OCI-LY7 (cell line): ENCODE data around the gene ZNF688. TPM values are rescaled to one million over a fixed set of nuclear protein-coding genes. Genes with fewer than 3 reads are reported as not detected.
A peak's percentile ranks its signal among the peaks of the same experiment; 100 is the strongest.
"Not testable (repeated sequence)": the region's sequence is repeated elsewhere in the genome, so short reads cannot be mapped to it uniquely, and the experiment has no call there.

Experiments
- BruUV-seq: library from RNA; stranded (reverse); fragments of 400-500 nt; replicated peaks from 2 replicates; lab custom pipeline; 2021; lab: Mats Ljungman, UMichigan
- CTCF ChIA-PET: fragments of 300-600 bp; sonication (Branson Sonifier 250); formaldehyde crosslinking; loops from one replicate; lab custom pipeline; 2022; ENCODE audit warnings: antibody characterized with exemption; ENCODE audit not compliant: unreplicated experiment; lab: Charles Lee
- POLR2A ChIA-PET: fragments of 300-600 bp; sonication (Branson Sonifier 250); formaldehyde crosslinking; loops from one replicate; lab custom pipeline; 2022; ENCODE audit warnings: antibody characterized with exemption; lab: Charles Lee
- DNase-seq: peaks from one replicate; pipeline ENCODE4 v3.0.0-alpha.2; 2015; ENCODE audit warnings: low spot score
- H2AFZ ChIP-seq: fragments of 200-600 bp; sonication (generic), shearing (Covaris generic); 2 replicates; pipeline ENCODE4 v1.6.1; 2014; ENCODE audit warnings: mild to moderate bottlenecking, antibody characterized with exemption, low read length, moderate library complexity
- H3K27ac ChIP-seq: fragments of 200-600 bp; sonication (generic); 2 replicates; pipeline ENCODE4 v1.5.1; 2014; ENCODE audit warnings: mixed run types, low read depth, mild to moderate bottlenecking, moderate library complexity, low read length, inconsistent platforms; ENCODE audit not compliant: poor library complexity, severe bottlenecking
- H3K36me3 ChIP-seq: fragments of 200-600 bp; sonication (generic); 2 replicates; pipeline ENCODE4 v1.6.1; 2014; ENCODE audit warnings: mild to moderate bottlenecking, antibody characterized with exemption, low read length, moderate library complexity, mixed read lengths; ENCODE audit not compliant: insufficient read depth
- H3K4me1 ChIP-seq: fragments of 200-600 bp; sonication (generic); 2 replicates; pipeline ENCODE4 v1.5.1; 2014; ENCODE audit warnings: mild to moderate bottlenecking, low read length; ENCODE audit not compliant: insufficient read depth, poor library complexity, severe bottlenecking
- H3K4me2 ChIP-seq: fragments of 200-600 bp; sonication (generic); 2 replicates; pipeline ENCODE4 v1.6.1; 2014; ENCODE audit warnings: mild to moderate bottlenecking, low read length
- H3K4me3 ChIP-seq: fragments of 200-600 bp; sonication (generic); 2 replicates; pipeline ENCODE4 v1.5.1; 2014; ENCODE audit warnings: mild to moderate bottlenecking, low read depth, low read length; ENCODE audit not compliant: poor library complexity, severe bottlenecking
- H3K79me2 ChIP-seq: fragments of 200-600 bp; sonication (generic); 2 replicates; pipeline ENCODE4 v1.6.1; 2016; ENCODE audit warnings: low read depth, mild to moderate bottlenecking, low read length, moderate library complexity, mixed read lengths; ENCODE audit not compliant: insufficient read depth
- H3K9me2 ChIP-seq: fragments of 200-600 bp; sonication (generic); 2 replicates; pipeline ENCODE4 v1.6.1; 2016; ENCODE audit warnings: mild to moderate bottlenecking, low read length, mixed read lengths; ENCODE audit not compliant: insufficient read depth
- H3K9me3 ChIP-seq: fragments of 200-600 bp; sonication (generic); 2 replicates; pipeline ENCODE4 v1.6.1; 2014; ENCODE audit warnings: mild to moderate bottlenecking, mixed run types, low read length, mixed read lengths
- H4K20me1 ChIP-seq: fragments of 200-600 bp; sonication (generic); 2 replicates; pipeline ENCODE4 v1.6.1; 2014; ENCODE audit warnings: mild to moderate bottlenecking, antibody characterized with exemption, low read length, moderate library complexity, mixed read lengths; ENCODE audit not compliant: insufficient read depth
- EZH2phosphoT487 ChIP-seq: fragments of 200-600 bp; sonication (generic); IDR thresholded peaks from 2 replicates; pipeline ENCODE4 v1.6.1; 2018; ENCODE audit warnings: low read depth, borderline replicate concordance, mild to moderate bottlenecking, mixed run types, antibody characterized with exemption, low read length, moderate library complexity, mixed read lengths
- intact Hi-C: fragments of 100-400 bp; cut with micrococcal nuclease; formaldehyde crosslinking; loops from one replicate; pipeline ENCODE4 v1.10.0; 2022; ENCODE audit not compliant: unreplicated experiment
- total RNA-seq, 2 experiments: library from RNA; depleted of rRNA in 1 of 2; stranded (reverse); fragments of >200 nt in 1 of 2; shearing (Covaris generic) in 1 of 2; gene quantifications; 2 replicates each; pipeline ENCODE4 v1.2.3, GENCODE V29; 2014 to 2022
- TF ChIP-seq, protein P1 (sequence below): fragments of 200-600 bp; sonication (generic); conservative IDR thresholded peaks from 2 replicates; pipeline ENCODE4 v1.5.1; 2014; ENCODE audit warnings: mild to moderate bottlenecking, antibody characterized with exemption, low read length, moderate library complexity, mixed read lengths

Gene ZNF688
- total RNA-seq, 2 experiments from 2014 or later = 15.3 to 17.5 TPM

DNA sequence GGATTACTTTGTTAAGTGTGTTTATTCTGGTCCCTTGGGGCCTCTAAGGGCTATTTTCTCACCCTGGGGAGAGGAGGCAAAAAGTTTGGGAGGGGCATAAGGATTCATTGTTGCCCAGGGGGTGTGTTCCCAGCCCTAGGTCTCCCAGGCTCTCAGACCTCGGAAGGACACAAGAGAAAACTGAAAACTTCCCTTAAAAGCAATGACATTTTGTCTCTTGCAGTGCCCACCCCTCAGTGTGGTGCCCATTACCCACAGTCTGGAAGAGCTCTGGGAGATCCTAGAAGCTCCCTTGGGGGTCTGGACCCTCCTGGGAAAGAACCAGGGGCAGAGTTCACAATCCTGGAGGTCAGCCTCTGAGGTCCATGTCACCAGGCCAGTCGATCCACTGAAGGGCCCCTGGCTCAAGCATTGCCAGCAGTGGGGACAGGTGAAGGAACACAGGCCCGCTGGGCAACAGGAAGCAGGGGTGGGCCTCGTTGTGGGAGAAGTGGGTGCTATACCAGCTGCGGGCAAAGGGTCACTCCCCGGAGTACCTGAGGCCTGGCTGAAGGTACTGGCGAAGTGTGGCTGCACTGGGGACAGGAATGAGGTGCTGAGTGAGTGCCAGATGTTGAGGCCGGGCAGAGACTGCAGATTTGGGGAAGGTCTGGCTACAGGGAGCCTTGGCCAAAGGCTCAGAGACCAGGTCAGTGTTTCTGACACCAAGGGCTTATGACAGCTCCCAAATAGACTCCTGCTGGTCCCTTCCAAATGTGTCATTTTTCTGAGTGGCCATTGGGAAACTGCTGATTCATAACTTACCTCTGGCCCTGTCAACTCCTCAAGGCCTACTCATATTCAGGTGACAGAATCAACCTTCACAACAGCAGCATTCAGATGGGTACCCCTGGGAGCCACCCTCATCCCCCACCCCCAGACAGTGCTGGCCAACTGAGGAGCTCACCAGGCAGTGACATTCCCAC, 32.2 kb downstream of the ZNF688 start:
- H3K9me2 ChIP-seq = no peaks in the 10 kb centered on the region
- H3K4me1 ChIP-seq = peaks cover 31% of the 10 kb centered on the region
- no peak overlapping the region for H3K27ac ChIP-seq
- ChIA-PET CTCF (no interaction called here), POLR2A (no interaction called here)
- peak overlapping the region; percentile 30; the same call in 1 of the 2 replicates for H3K4me2 ChIP-seq
- intact Hi-C loops = no loop called here
- H3K36me3 ChIP-seq = no peaks in the 10 kb centered on the region
- TF ChIP-seq, protein P1, sequence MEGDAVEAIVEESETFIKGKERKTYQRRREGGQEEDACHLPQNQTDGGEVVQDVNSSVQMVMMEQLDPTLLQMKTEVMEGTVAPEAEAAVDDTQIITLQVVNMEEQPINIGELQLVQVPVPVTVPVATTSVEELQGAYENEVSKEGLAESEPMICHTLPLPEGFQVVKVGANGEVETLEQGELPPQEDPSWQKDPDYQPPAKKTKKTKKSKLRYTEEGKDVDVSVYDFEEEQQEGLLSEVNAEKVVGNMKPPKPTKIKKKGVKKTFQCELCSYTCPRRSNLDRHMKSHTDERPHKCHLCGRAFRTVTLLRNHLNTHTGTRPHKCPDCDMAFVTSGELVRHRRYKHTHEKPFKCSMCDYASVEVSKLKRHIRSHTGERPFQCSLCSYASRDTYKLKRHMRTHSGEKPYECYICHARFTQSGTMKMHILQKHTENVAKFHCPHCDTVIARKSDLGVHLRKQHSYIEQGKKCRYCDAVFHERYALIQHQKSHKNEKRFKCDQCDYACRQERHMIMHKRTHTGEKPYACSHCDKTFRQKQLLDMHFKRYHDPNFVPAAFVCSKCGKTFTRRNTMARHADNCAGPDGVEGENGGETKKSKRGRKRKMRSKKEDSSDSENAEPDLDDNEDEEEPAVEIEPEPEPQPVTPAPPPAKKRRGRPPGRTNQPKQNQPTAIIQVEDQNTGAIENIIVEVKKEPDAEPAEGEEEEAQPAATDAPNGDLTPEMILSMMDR = no peak
- no peak for TF ChIP-seq EZH2phosphoT487
- DNase-seq = no peak
- BruUV-seq = no TSS peak
- H3K4me3 ChIP-seq = no peak overlapping the region
- H2AFZ ChIP-seq = no peak overlapping the region
- H4K20me1 ChIP-seq = no peaks in the 10 kb centered on the region
- no peaks in the 10 kb centered on the region for H3K9me3 ChIP-seq
- H3K79me2 ChIP-seq = peaks cover 19% of the 10 kb centered on the region; the same call in 1 of the 2 replicates

DNA sequence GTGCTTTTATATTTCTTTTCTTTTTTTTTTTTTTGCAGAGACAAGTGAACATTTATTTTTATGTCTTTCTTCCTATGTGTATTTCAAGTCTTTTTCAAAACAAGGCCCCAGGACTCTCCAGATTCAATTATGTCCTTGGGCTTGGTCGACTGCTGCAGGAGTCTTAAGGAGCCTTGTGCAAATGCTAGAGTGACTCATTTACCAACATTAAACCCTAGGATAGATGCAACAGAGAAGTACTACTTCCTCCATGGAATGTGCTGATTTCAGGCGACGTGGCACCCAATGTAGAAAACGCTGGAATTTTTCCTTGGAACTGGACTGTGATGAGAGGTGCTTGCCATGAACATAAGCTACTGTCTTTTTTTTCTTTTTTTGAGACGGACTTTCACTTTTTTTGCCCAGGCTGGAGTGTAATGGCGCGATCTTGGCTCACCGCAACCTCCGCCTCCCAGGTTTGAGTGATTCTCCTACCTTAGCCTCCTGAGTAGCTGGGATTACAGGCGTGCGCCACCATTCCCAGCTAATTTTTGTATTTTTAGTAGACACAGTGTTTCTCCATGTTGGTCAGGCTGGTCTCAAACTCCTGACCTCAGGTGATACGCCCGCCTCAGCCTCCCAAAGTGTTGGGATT, 35.0 kb downstream of the ZNF688 start:
- H3K9me2 ChIP-seq, DNase-seq, BruUV-seq, intact Hi-C loops, H3K9me3 ChIP-seq, H4K20me1 ChIP-seq: not testable (repeated sequence)
- CTCF ChIA-PET = interaction anchor here (1.8 kb wide), 1 partner anchor 21 kb away, joined by 6 read pairs; no protein-coding TSS in a partner anchor
- Histone ChIP-seq H2AFZ (peak overlapping the region; percentile 51; the same call in 1 of the 2 replicates), H3K4me1 (peaks cover 39% of the 10 kb centered on the region), H3K36me3 (peaks cover 12% of the 10 kb centered on the region; the same call in 1 of the 2 replicates), H3K27ac (peak overlapping the region; percentile 82), H3K4me3 (peak overlapping the region; percentile 75), H3K4me2 (peak overlapping the region; percentile 89), H3K79me2 (peaks cover 28% of the 10 kb centered on the region; the same call in 1 of the 2 replicates)
- POLR2A ChIA-PET = interaction anchor here (0.5 to 4.6 kb wide), 4 partner anchors 21 to 107 kb away, joined by 4 to 54 read pairs (median 6); partner anchors contain the start of genes DCTPP1 and ZNF764

GRCh38 chr16:30535777-30536190, 35.7 kb downstream of the ZNF688 start:
- TF ChIP-seq, protein P1 = peak; percentile 76
- TF ChIP-seq EZH2phosphoT487 = no peak
- H2AFZ ChIP-seq = peak overlapping the region; percentile 51; the same call in 1 of the 2 replicates
- H4K20me1 ChIP-seq = no peaks in the 10 kb centered on the region
- CTCF ChIA-PET = interaction anchor here (0.5 to 1.8 kb wide), 6 partner anchors 22 to 414 kb away, joined by 3 to 19 read pairs (median 4); no protein-coding TSS in a partner anchor
- peak overlapping the region; percentile 82 for H3K27ac ChIP-seq
- peak; percentile 82 for DNase-seq
- no peaks in the 10 kb centered on the region for H3K9me3 ChIP-seq
- peaks cover 39% of the 10 kb centered on the region for H3K4me1 ChIP-seq
- POLR2A ChIA-PET = interaction anchor here (0.5 to 4.6 kb wide), 11 partner anchors 22 to 106 kb away, joined by 3 to 54 read pairs (median 4); partner anchors contain the start of genes DCTPP1, ZNF689 and ZNF764
- peak overlapping the region; percentile 75 for H3K4me3 ChIP-seq
- H3K4me2 ChIP-seq = peak overlapping the region; percentile 89
- intact Hi-C loops = loop anchor here (1.0 to 2.0 kb wide), 4 partner anchors 23 to 105 kb away; partner anchors contain the start of genes DCTPP1, ITGAL and ZNF764
- H3K36me3 ChIP-seq = peaks cover 19% of the 10 kb centered on the region
- H3K79me2 ChIP-seq = peaks cover 28% of the 10 kb centered on the region; the same call in 1 of the 2 replicates
- no TSS peak for BruUV-seq
- H3K9me2 ChIP-seq = no peaks in the 10 kb centered on the region
